SK-N-SH treated with all-trans-retinoic acid at 6 μM for 48 hours (cell line): Measurements from ENCODE around the gene CXCL8.
"Not testable (repeated sequence)": the region's sequence is repeated elsewhere in the genome, so short reads cannot be mapped to it uniquely, and the experiment has no call there.

Source experiments
- ATAC-seq: fragments of 200-7000 bp; cut with Tn5 transposase; 3 replicates; pipeline ENCODE4 v1.9.1; 2020; ENCODE audit warnings: mild to moderate bottlenecking, moderate library complexity
- BACH2 ChIP-seq: fragments of 250-450 bp; sonication (Bioruptor Pico); IDR thresholded peaks from 2 replicates; pipeline ENCODE4 v1.9.0; 2021; ENCODE audit warnings: mild to moderate bottlenecking, borderline replicate concordance
- CREB5 ChIP-seq: fragments of 250-450 bp; sonication (Bioruptor Pico); IDR thresholded peaks from 2 replicates; pipeline ENCODE4 v1.5.1; 2020; ENCODE audit warnings: low read depth, mild to moderate bottlenecking, moderate library complexity
- CSDC2 ChIP-seq: fragments of 250-450 bp; sonication (Bioruptor Pico); IDR thresholded peaks from 2 replicates; pipeline ENCODE4 v1.5.0; 2020; ENCODE audit warnings: mild to moderate bottlenecking, moderate library complexity
- ESRRG ChIP-seq: fragments of 250-450 bp; sonication (Bioruptor Pico); IDR thresholded peaks from 2 replicates; pipeline ENCODE4 v1.6.1; 2021; ENCODE audit warnings: mild to moderate bottlenecking
- GLIS3 ChIP-seq: fragments of 250-450 bp; sonication (Bioruptor Pico); IDR thresholded peaks from 2 replicates; pipeline ENCODE4 v1.5.0; 2020; ENCODE audit warnings: mild to moderate bottlenecking, moderate library complexity
- OSR1 ChIP-seq: fragments of 250-450 bp; sonication (Bioruptor Pico); IDR thresholded peaks from 2 replicates; pipeline ENCODE4 v1.8.0; 2022; ENCODE audit warnings: moderate library complexity, mild to moderate bottlenecking, inconsistent platforms
- PATZ1 ChIP-seq: fragments of 250-450 bp; sonication (Bioruptor Pico); IDR thresholded peaks from 2 replicates; pipeline ENCODE4 v1.8.0; 2020; ENCODE audit warnings: mild to moderate bottlenecking, moderate library complexity, borderline replicate concordance
- RARB ChIP-seq: fragments of 250-450 bp; sonication (Bioruptor Pico); IDR thresholded peaks from 2 replicates; pipeline ENCODE4 v1.8.0; 2021; ENCODE audit warnings: mild to moderate bottlenecking, moderate library complexity
- SNAI2 ChIP-seq: fragments of 250-450 bp; sonication (Bioruptor Pico); IDR thresholded peaks from 2 replicates; pipeline ENCODE4 v1.5.0; 2020; ENCODE audit warnings: mild to moderate bottlenecking, moderate library complexity
- ZC3H10 ChIP-seq: fragments of 250-450 bp; sonication (Bioruptor Pico); IDR thresholded peaks from 2 replicates; pipeline ENCODE4 v1.5.1; 2021; ENCODE audit warnings: mild to moderate bottlenecking, moderate library complexity
- ZFP3 ChIP-seq: fragments of 250-450 bp; sonication (Bioruptor Pico); IDR thresholded peaks from 2 replicates; pipeline ENCODE4 v1.5.0; 2020; ENCODE audit warnings: mild to moderate bottlenecking, moderate library complexity
- ZFP30 ChIP-seq: fragments of 450-650 bp; formaldehyde crosslinking; IDR thresholded peaks from 2 replicates; pipeline ENCODE4 v1.5.0; 2022; ENCODE audit warnings: mild to moderate bottlenecking, moderate library complexity
- ZNF565 ChIP-seq: fragments of 450-650 bp; formaldehyde crosslinking; conservative IDR thresholded peaks from 2 replicates; pipeline ENCODE4 v1.5.0; 2020; ENCODE audit warnings: low read depth, mild to moderate bottlenecking, moderate library complexity
- ZNF70 ChIP-seq: fragments of 450-650 bp; formaldehyde crosslinking; IDR thresholded peaks from 2 replicates; pipeline ENCODE4 v1.5.0; 2020; ENCODE audit warnings: mild to moderate bottlenecking, moderate library complexity
- ZNF8 ChIP-seq: fragments of 450-650 bp; formaldehyde crosslinking; IDR thresholded peaks from 2 replicates; pipeline ENCODE4 v1.5.0; 2020; ENCODE audit warnings: mild to moderate bottlenecking, moderate library complexity
- TF ChIP-seq, protein P1 (sequence below): fragments of 250-450 bp; sonication (Bioruptor Pico); IDR thresholded peaks from 2 replicates; pipeline ENCODE4 v1.5.1; 2021; ENCODE audit warnings: mild to moderate bottlenecking, moderate library complexity
- TF ChIP-seq, protein P2 (sequence below): fragments of 250-450 bp; sonication (Bioruptor Pico); IDR thresholded peaks from 2 replicates; pipeline ENCODE4 v1.5.0; 2020; ENCODE audit warnings: mild to moderate bottlenecking, moderate library complexity
- TF ChIP-seq, protein P3 (sequence below): fragments of 250-450 bp; sonication (Bioruptor Pico); IDR thresholded peaks from 2 replicates; pipeline ENCODE4 v1.8.0; 2021; ENCODE audit warnings: low read depth, mild to moderate bottlenecking, moderate library complexity, borderline replicate concordance

CXCL8 gene

DNA sequence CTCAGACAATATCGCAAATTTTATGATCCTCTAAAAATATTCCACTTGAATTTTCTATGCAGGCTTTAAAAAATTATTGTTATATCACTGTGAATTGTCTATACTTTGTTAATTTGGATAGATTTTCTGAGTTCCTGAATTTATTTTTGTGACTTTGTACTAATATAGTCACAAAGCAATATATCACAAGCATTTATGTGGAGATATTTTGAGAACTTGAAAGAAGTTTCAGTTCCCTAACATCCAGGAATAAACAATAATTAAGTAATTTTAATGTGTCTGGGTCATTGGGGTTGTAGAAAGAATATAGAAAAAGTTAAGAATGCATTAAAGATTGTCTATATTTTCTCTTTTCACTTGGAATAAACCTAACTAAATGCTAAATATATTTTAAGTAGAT, 32.0 kb downstream of the CXCL8 start (continued):
- TF ChIP-seq ZNF565 (no peak), ZNF70 (CRISPR knock-in tag) (no peak), ESRRG (CRISPR knock-in tag) (no peak)

DNA sequence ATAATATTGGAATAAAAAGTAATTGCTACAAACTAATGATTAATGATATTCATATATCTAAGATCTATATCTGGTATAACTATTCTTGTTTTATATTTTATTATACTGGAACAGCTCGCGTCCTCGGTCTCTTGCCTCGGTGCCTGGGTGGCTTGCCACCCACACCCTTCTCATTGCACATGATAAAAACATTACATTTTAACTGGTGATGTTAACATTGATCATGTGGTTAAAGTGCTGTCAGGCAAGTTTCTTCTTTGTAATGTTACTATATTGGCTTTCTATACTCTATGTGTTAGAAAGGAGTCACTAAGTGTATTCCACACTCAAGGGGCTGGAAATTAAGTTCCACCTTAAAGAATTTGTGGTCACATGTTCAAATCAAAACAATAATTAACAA, 34.0 kb downstream of the CXCL8 start:
- ATAC-seq, result not testable (repeated sequence)

- no peak for TF ChIP-seq SNAI2 (CRISPR knock-in tag)
- TF ChIP-seq, protein P1, sequence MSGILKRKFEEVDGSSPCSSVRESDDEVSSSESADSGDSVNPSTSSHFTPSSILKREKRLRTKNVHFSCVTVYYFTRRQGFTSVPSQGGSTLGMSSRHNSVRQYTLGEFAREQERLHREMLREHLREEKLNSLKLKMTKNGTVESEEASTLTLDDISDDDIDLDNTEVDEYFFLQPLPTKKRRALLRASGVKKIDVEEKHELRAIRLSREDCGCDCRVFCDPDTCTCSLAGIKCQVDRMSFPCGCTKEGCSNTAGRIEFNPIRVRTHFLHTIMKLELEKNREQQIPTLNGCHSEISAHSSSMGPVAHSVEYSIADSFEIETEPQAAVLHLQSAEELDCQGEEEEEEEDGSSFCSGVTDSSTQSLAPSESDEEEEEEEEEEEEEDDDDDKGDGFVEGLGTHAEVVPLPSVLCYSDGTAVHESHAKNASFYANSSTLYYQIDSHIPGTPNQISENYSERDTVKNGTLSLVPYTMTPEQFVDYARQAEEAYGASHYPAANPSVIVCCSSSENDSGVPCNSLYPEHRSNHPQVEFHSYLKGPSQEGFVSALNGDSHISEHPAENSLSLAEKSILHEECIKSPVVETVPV (CRISPR knock-in tag), result no peak
- TF ChIP-seq, protein P2, sequence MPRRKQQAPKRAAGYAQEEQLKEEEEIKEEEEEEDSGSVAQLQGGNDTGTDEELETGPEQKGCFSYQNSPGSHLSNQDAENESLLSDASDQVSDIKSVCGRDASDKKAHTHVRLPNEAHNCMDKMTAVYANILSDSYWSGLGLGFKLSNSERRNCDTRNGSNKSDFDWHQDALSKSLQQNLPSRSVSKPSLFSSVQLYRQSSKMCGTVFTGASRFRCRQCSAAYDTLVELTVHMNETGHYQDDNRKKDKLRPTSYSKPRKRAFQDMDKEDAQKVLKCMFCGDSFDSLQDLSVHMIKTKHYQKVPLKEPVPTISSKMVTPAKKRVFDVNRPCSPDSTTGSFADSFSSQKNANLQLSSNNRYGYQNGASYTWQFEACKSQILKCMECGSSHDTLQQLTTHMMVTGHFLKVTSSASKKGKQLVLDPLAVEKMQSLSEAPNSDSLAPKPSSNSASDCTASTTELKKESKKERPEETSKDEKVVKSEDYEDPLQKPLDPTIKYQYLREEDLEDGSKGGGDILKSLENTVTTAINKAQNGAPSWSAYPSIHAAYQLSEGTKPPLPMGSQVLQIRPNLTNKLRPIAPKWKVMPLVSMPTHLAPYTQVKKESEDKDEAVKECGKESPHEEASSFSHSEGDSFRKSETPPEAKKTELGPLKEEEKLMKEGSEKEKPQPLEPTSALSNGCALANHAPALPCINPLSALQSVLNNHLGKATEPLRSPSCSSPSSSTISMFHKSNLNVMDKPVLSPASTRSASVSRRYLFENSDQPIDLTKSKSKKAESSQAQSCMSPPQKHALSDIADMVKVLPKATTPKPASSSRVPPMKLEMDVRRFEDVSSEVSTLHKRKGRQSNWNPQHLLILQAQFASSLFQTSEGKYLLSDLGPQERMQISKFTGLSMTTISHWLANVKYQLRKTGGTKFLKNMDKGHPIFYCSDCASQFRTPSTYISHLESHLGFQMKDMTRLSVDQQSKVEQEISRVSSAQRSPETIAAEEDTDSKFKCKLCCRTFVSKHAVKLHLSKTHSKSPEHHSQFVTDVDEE (CRISPR knock-in tag), result no peak
- TF ChIP-seq, protein P3, sequence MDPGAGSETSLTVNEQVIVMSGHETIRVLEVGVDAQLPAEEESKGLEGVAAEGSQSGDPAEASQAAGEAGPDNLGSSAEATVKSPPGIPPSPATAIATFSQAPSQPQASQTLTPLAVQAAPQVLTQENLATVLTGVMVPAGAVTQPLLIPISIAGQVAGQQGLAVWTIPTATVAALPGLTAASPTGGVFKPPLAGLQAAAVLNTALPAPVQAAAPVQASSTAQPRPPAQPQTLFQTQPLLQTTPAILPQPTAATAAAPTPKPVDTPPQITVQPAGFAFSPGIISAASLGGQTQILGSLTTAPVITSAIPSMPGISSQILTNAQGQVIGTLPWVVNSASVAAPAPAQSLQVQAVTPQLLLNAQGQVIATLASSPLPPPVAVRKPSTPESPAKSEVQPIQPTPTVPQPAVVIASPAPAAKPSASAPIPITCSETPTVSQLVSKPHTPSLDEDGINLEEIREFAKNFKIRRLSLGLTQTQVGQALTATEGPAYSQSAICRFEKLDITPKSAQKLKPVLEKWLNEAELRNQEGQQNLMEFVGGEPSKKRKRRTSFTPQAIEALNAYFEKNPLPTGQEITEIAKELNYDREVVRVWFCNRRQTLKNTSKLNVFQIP (CRISPR knock-in tag), result no peak
- no peak for TF ChIP-seq GLIS3 (CRISPR knock-in tag)
- no peak for TF ChIP-seq ZNF565
- peak; percentile 77 for ATAC-seq
These were observed 36.0 kb downstream of the CXCL8 start for GRCh38 chr4:73776321-73776729.

GRCh38 chr4:73777612-73778011, 37.2 kb downstream of the CXCL8 start:
- no peak for TF ChIP-seq ESRRG (CRISPR knock-in tag)
- no peak for TF ChIP-seq ZFP30 (CRISPR knock-in tag)
- TF ChIP-seq CREB5 (CRISPR knock-in tag), result no peak
- TF ChIP-seq RARB (CRISPR knock-in tag), result no peak
- TF ChIP-seq GLIS3 (CRISPR knock-in tag), result no peak
- no peak for TF ChIP-seq CSDC2 (CRISPR knock-in tag)
- TF ChIP-seq ZFP3 (CRISPR knock-in tag), result no peak
- no peak for TF ChIP-seq PATZ1 (CRISPR knock-in tag)
- TF ChIP-seq ZNF8 (CRISPR knock-in tag), result no peak
- no peak for TF ChIP-seq ZNF70 (CRISPR knock-in tag)

GRCh38 chr4:73780243-73780642, 39.9 kb downstream of the CXCL8 start:
- no peak for ATAC-seq
- TF ChIP-seq SNAI2 (CRISPR knock-in tag), result no peak
- TF ChIP-seq ZNF70 (CRISPR knock-in tag), result no peak
- no peak for TF ChIP-seq ZC3H10 (CRISPR knock-in tag)
- TF ChIP-seq PATZ1 (CRISPR knock-in tag), result no peak
- TF ChIP-seq BACH2 (CRISPR knock-in tag), result no peak
- no peak for TF ChIP-seq CREB5 (CRISPR knock-in tag)
- TF ChIP-seq, protein P2 (CRISPR knock-in tag), result no peak
- no peak for TF ChIP-seq ZFP3 (CRISPR knock-in tag)
- TF ChIP-seq GLIS3 (CRISPR knock-in tag), result no peak
- no peak for TF ChIP-seq CSDC2 (CRISPR knock-in tag)
- no peak for TF ChIP-seq OSR1 (CRISPR knock-in tag)

More at GRCh38 chr4:73777612-73778011, 37.2 kb downstream of the CXCL8 start:
- 0 out of 3 replicates have a peak, but pooled peaks have one; percentile 34 for ATAC-seq
